ENCODE data around the gene GPR152. TPM values are rescaled to one million over a fixed set of nuclear protein-coding genes. Genes with fewer than 3 reads are reported as not detected.
A peak's percentile ranks its signal among the peaks of the same experiment; 100 is the strongest.

Gene GPR152
- not detected for polyA plus RNA-seq (2013, experiment 1 of 2)
- not detected for polyA plus RNA-seq (2013, experiment 2 of 2)

- Histone ChIP-seq H3K36me3 (replicated peaks in 1 of 2; ENCODE audit: control insufficient read depth in 2 of 2, insufficient read depth in 2 of 2, low read length in 2 of 2) (no peaks in the 10 kb centered on the region), H2BK15ac (ENCODE audit: low read length) (peak within 1 kb of the TSS; percentile 72), H3K18ac (ENCODE audit: low read length) (peak within 1 kb of the TSS; percentile 66), H3K4ac (ENCODE audit: low read length) (no peak within 1 kb of the TSS), H3K9ac (ENCODE audit: low read depth, low read length, poor library complexity) (peak within 1 kb of the TSS; percentile 54), H3K4me1 (ENCODE audit: control insufficient read depth in 2 of 2, insufficient read depth in 1 of 2, low read depth in 1 of 2, low read length in 2 of 2) (peaks cover 5 to 15% of the 10 kb centered on the region in 2 donors), H3K27ac (replicated peaks; ENCODE audit: low read length) (no peak within 1 kb of the TSS), H2BK5ac (ENCODE audit: low read length) (peak within 1 kb of the TSS; percentile 76), H3K14ac (ENCODE audit: low read length) (peak within 1 kb of the TSS; percentile 76), H2BK120ac (ENCODE audit: low read depth, low read length) (no peak within 1 kb of the TSS), H3K9me3 (replicated peaks in 1 of 2; ENCODE audit: control insufficient read depth in 2 of 2, insufficient read depth in 1 of 2, low read depth in 1 of 2, low read length in 2 of 2) (no peaks in the 10 kb centered on the region), H3K79me1 (ENCODE audit: low read depth, low read length) (no peaks in the 10 kb centered on the region), H3K4me2 (ENCODE audit: insufficient read depth, low read length, poor library complexity, severe bottlenecking) (no peak within 1 kb of the TSS), H3K4me3 (ENCODE audit: low read length in 2 of 2) (no peak within 1 kb of the TSS), H3K27me3 (ENCODE audit: control insufficient read depth in 3 of 3, insufficient read depth in 3 of 3, low read depth in 1 of 3, low read length in 3 of 3) (no peaks in the 10 kb centered on the region), H2AK5ac (ENCODE audit: low read depth, low read length) (peak within 1 kb of the TSS; percentile 86), H4K91ac (ENCODE audit: low read depth, low read length, poor library complexity) (no peak within 1 kb of the TSS), H3K23ac (ENCODE audit: low read depth, low read length, poor library complexity) (peak within 1 kb of the TSS; percentile 66), H2BK12ac (ENCODE audit: low read length) (peak within 1 kb of the TSS; percentile 51), H2AFZ (ENCODE audit: low read length) (peak within 1 kb of the TSS; percentile 69), H4K8ac (ENCODE audit: low read depth, low read length) (peak within 1 kb of the TSS; percentile 76)
- WGBS, 2 donors (ENCODE audit: extremely low coverage in 2 of 2, insufficient read length in 2 of 2, insufficient replicate concordance in 1 of 2), result no CpG with 5 or more reads among the region's 33 CpGs
- DNase-seq (ENCODE audit: low spot score), result no peak
Observed at GRCh38 chr11:67452141-67452952, at the start of gene GPR152. TSS of gene GPR152 (minus strand) at chr11:67452729. CDS start at chr11:67452724, 5 bp downstream.

GRCh38 chr11:67501854-67502253 lies 49.3 kb upstream of the GPR152 start:
- H4K8ac ChIP-seq (ENCODE audit: low read depth, low read length), result no peak overlapping the region

GRCh38 chr11:67500831-67501715 lies 48.5 kb upstream of the GPR152 start:
- DNase-seq (ENCODE audit: low spot score), result no peak
- H3K18ac ChIP-seq (ENCODE audit: low read length), result no peak overlapping the region
- H2AK5ac ChIP-seq (ENCODE audit: low read depth, low read length), result no peak overlapping the region
- 100% methylated on average over 1 of the region's 9 CpGs; no CpG with 5 or more reads in 1 of the 2 donors for WGBS, 2 donors (ENCODE audit: extremely low coverage in 2 of 2, insufficient read length in 2 of 2, insufficient replicate concordance in 1 of 2)
- no peak overlapping the region for H4K8ac ChIP-seq (ENCODE audit: low read depth, low read length)
- H3K4ac ChIP-seq (ENCODE audit: low read length), result no peak overlapping the region
- peaks cover 14% of the 10 kb centered on the region for H3K79me1 ChIP-seq (ENCODE audit: low read depth, low read length)
- no peak overlapping the region for H4K91ac ChIP-seq (ENCODE audit: low read depth, low read length, poor library complexity)
- H3K4me3 ChIP-seq (ENCODE audit: low read length in 2 of 2), result no peak overlapping the region
- no peak overlapping the region for H3K4me2 ChIP-seq (ENCODE audit: insufficient read depth, low read length, poor library complexity, severe bottlenecking)
- no peaks in the 10 kb centered on the region for H3K9me3 ChIP-seq (replicated peaks in 1 of 2; ENCODE audit: control insufficient read depth in 2 of 2, insufficient read depth in 1 of 2, low read depth in 1 of 2, low read length in 2 of 2)
- no peak overlapping the region for H3K9ac ChIP-seq (ENCODE audit: low read depth, low read length, poor library complexity)
- H3K4me1 ChIP-seq (ENCODE audit: control insufficient read depth in 2 of 2, insufficient read depth in 1 of 2, low read depth in 1 of 2, low read length in 2 of 2), result peaks cover 12 to 17% of the 10 kb centered on the region in 2 donors
- no peak overlapping the region for H2BK12ac ChIP-seq (ENCODE audit: low read length)
- no peak overlapping the region for H3K27ac ChIP-seq (replicated peaks; ENCODE audit: low read length)
- H2BK15ac ChIP-seq (ENCODE audit: low read length), result no peak overlapping the region
- no peak overlapping the region for H2BK120ac ChIP-seq (ENCODE audit: low read depth, low read length)
- H3K27me3 ChIP-seq (ENCODE audit: control insufficient read depth in 3 of 3, insufficient read depth in 3 of 3, low read depth in 1 of 3, low read length in 3 of 3), result no peaks in the 10 kb centered on the region
- H3K36me3 ChIP-seq (replicated peaks in 1 of 2; ENCODE audit: control insufficient read depth in 2 of 2, insufficient read depth in 2 of 2, low read length in 2 of 2), result peaks cover 39 to 64% of the 10 kb centered on the region in 2 donors
- H2BK5ac ChIP-seq (ENCODE audit: low read length), result no peak overlapping the region
- H3K23ac ChIP-seq (ENCODE audit: low read depth, low read length, poor library complexity), result no peak overlapping the region
- H2AFZ ChIP-seq (ENCODE audit: low read length), result no peak overlapping the region
- no peak overlapping the region for H3K14ac ChIP-seq (ENCODE audit: low read length)

More at GRCh38 chr11:67501854-67502253, 49.3 kb upstream of the GPR152 start:
- Histone ChIP-seq H2BK120ac (ENCODE audit: low read depth, low read length) (no peak overlapping the region), H3K23ac (ENCODE audit: low read depth, low read length, poor library complexity) (no peak overlapping the region), H2BK12ac (ENCODE audit: low read length) (no peak overlapping the region), H4K91ac (ENCODE audit: low read depth, low read length, poor library complexity) (no peak overlapping the region), H3K4me3 (ENCODE audit: low read length in 2 of 2) (no peak overlapping the region), H2BK15ac (ENCODE audit: low read length) (no peak overlapping the region), H3K4ac (ENCODE audit: low read length) (no peak overlapping the region), H2BK5ac (ENCODE audit: low read length) (peak overlapping the region; percentile 87), H3K9me3 (replicated peaks in 1 of 2; ENCODE audit: control insufficient read depth in 2 of 2, insufficient read depth in 1 of 2, low read depth in 1 of 2, low read length in 2 of 2) (no peaks in the 10 kb centered on the region), H2AK5ac (ENCODE audit: low read depth, low read length) (no peak overlapping the region), H2AFZ (ENCODE audit: low read length) (no peak overlapping the region), H3K79me1 (ENCODE audit: low read depth, low read length) (peaks cover 14% of the 10 kb centered on the region), H3K36me3 (replicated peaks in 1 of 2; ENCODE audit: control insufficient read depth in 2 of 2, insufficient read depth in 2 of 2, low read length in 2 of 2) (peaks cover 35 to 63% of the 10 kb centered on the region in 2 donors), H3K9ac (ENCODE audit: low read depth, low read length, poor library complexity) (no peak overlapping the region), H3K4me2 (ENCODE audit: insufficient read depth, low read length, poor library complexity, severe bottlenecking) (no peak overlapping the region), H3K27me3 (ENCODE audit: control insufficient read depth in 3 of 3, insufficient read depth in 3 of 3, low read depth in 1 of 3, low read length in 3 of 3) (no peaks in the 10 kb centered on the region), H3K27ac (replicated peaks; ENCODE audit: low read length) (no peak overlapping the region), H3K14ac (ENCODE audit: low read length) (no peak overlapping the region), H3K4me1 (ENCODE audit: control insufficient read depth in 2 of 2, insufficient read depth in 1 of 2, low read depth in 1 of 2, low read length in 2 of 2) (peaks cover 12 to 17% of the 10 kb centered on the region in 2 donors), H3K18ac (ENCODE audit: low read length) (no peak overlapping the region)
- no peak for DNase-seq (ENCODE audit: low spot score)
- WGBS, 2 donors (ENCODE audit: extremely low coverage in 2 of 2, insufficient read length in 2 of 2, insufficient replicate concordance in 1 of 2), result no CpG with 5 or more reads among the region's 18 CpGs

GRCh38 chr11:67500484-67500821 lies 47.9 kb upstream of the GPR152 start:
- Histone ChIP-seq H2AFZ (ENCODE audit: low read length) (no peak overlapping the region), H3K27ac (replicated peaks; ENCODE audit: low read length) (no peak overlapping the region), H3K4me3 (ENCODE audit: low read length in 2 of 2) (peak overlapping the region in 1 of 2 donors; percentile 20), H3K9me3 (replicated peaks in 1 of 2; ENCODE audit: control insufficient read depth in 2 of 2, insufficient read depth in 1 of 2, low read depth in 1 of 2, low read length in 2 of 2) (no peaks in the 10 kb centered on the region), H2BK15ac (ENCODE audit: low read length) (no peak overlapping the region), H4K91ac (ENCODE audit: low read depth, low read length, poor library complexity) (no peak overlapping the region), H2BK12ac (ENCODE audit: low read length) (no peak overlapping the region), H3K79me1 (ENCODE audit: low read depth, low read length) (peaks cover 12% of the 10 kb centered on the region), H3K36me3 (replicated peaks in 1 of 2; ENCODE audit: control insufficient read depth in 2 of 2, insufficient read depth in 2 of 2, low read length in 2 of 2) (peaks cover 44 to 70% of the 10 kb centered on the region in 2 donors), H3K18ac (ENCODE audit: low read length) (no peak overlapping the region), H2BK5ac (ENCODE audit: low read length) (no peak overlapping the region), H2BK120ac (ENCODE audit: low read depth, low read length) (no peak overlapping the region), H3K4me2 (ENCODE audit: insufficient read depth, low read length, poor library complexity, severe bottlenecking) (no peak overlapping the region), H3K9ac (ENCODE audit: low read depth, low read length, poor library complexity) (no peak overlapping the region), H3K4me1 (ENCODE audit: control insufficient read depth in 2 of 2, insufficient read depth in 1 of 2, low read depth in 1 of 2, low read length in 2 of 2) (peaks cover 7 to 11% of the 10 kb centered on the region in 2 donors), H4K8ac (ENCODE audit: low read depth, low read length) (no peak overlapping the region), H3K4ac (ENCODE audit: low read length) (peak overlapping the region; percentile 53), H2AK5ac (ENCODE audit: low read depth, low read length) (no peak overlapping the region), H3K27me3 (ENCODE audit: control insufficient read depth in 3 of 3, insufficient read depth in 3 of 3, low read depth in 1 of 3, low read length in 3 of 3) (no peaks in the 10 kb centered on the region), H3K23ac (ENCODE audit: low read depth, low read length, poor library complexity) (no peak overlapping the region), H3K14ac (ENCODE audit: low read length) (no peak overlapping the region)
- WGBS, 2 donors (ENCODE audit: extremely low coverage in 2 of 2, insufficient read length in 2 of 2, insufficient replicate concordance in 1 of 2), result no CpG with 5 or more reads among the region's 1 CpG
- DNase-seq (ENCODE audit: low spot score), result no peak
